GM12873 (cell line): ENCODE measurements around the gene PDZD11.
A peak's percentile ranks its signal among the peaks of the same experiment; 100 is the strongest.

Source experiments
- TF ChIP-seq, protein P1 (sequence below): IDR thresholded peaks from 2 replicates; pipeline ENCODE4 v1.5.1; 2012; ENCODE audit warnings: low read depth, mild to moderate bottlenecking, moderate library complexity, low read length, control low read depth; ENCODE audit not compliant: insufficient read depth; ENCODE audit errors: missing control alignments

The PDZD11 gene

GRCh38 chrX:70279081-70279480 lies 10.6 kb downstream of the PDZD11 start:
- TF ChIP-seq, protein P1, sequence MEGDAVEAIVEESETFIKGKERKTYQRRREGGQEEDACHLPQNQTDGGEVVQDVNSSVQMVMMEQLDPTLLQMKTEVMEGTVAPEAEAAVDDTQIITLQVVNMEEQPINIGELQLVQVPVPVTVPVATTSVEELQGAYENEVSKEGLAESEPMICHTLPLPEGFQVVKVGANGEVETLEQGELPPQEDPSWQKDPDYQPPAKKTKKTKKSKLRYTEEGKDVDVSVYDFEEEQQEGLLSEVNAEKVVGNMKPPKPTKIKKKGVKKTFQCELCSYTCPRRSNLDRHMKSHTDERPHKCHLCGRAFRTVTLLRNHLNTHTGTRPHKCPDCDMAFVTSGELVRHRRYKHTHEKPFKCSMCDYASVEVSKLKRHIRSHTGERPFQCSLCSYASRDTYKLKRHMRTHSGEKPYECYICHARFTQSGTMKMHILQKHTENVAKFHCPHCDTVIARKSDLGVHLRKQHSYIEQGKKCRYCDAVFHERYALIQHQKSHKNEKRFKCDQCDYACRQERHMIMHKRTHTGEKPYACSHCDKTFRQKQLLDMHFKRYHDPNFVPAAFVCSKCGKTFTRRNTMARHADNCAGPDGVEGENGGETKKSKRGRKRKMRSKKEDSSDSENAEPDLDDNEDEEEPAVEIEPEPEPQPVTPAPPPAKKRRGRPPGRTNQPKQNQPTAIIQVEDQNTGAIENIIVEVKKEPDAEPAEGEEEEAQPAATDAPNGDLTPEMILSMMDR = no peak

DNA sequence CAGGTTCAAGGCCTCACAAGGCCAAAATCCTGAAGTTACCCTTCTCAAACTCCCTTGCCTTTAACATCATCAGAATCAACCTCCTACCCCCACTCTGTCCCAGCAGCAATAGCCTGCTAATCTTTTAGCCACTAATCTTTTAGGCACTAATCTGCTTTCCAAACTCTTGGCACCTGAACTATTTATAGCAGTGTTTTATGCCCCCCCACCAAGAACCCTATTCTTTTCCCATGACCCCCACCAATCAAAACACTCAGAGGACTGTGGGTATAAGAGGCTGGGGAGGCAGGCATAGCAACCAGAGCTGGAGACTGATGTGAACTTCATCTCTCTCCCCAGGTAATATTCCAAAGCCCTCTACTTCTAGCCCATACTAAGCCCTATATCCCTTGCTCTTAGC lies 21.7 kb downstream of the PDZD11 start, which contains the start of gene ARR3:
TSS of gene ARR3 (plus strand) at position 301 of the 400 bp plus-strand sequence. CDS start 1,052 bp downstream, outside the sequence.
- TF ChIP-seq, protein P1 = no peak

DNA sequence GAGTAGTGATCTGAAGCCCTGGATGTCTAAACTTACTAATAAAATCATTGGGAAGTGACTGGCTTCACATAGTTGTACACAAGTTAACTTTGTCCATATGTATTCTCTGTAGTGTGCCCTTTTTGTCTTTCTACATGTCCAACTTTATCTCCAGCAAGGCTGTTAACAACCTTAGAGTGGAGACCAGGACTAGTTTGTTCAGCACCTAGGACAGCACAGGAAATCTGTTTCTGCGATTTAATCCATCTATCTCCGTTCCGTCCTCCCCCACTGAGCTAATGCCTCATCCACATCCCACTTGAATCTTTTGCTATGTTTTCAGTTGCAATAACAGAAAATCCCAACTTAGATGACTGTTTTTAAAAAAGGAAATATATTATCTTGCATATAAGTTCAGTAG lies 24.9 kb downstream of the PDZD11 start:
- TF ChIP-seq, protein P1 = no peak

GRCh38 chrX:70262952-70263567 lies 26.7 kb downstream of the PDZD11 start:
- TF ChIP-seq, protein P1 = peak; percentile 75

- TF ChIP-seq, protein P1 = no peak
These were observed 29.6 kb downstream of the PDZD11 start, which contains the start of gene P2RY4 for GRCh38 chrX:70260104-70260503. Gene P2RY4, minus strand, starts transcription at chrX:70260204. Its CDS starts 580 bp downstream, at chrX:70259624.

DNA sequence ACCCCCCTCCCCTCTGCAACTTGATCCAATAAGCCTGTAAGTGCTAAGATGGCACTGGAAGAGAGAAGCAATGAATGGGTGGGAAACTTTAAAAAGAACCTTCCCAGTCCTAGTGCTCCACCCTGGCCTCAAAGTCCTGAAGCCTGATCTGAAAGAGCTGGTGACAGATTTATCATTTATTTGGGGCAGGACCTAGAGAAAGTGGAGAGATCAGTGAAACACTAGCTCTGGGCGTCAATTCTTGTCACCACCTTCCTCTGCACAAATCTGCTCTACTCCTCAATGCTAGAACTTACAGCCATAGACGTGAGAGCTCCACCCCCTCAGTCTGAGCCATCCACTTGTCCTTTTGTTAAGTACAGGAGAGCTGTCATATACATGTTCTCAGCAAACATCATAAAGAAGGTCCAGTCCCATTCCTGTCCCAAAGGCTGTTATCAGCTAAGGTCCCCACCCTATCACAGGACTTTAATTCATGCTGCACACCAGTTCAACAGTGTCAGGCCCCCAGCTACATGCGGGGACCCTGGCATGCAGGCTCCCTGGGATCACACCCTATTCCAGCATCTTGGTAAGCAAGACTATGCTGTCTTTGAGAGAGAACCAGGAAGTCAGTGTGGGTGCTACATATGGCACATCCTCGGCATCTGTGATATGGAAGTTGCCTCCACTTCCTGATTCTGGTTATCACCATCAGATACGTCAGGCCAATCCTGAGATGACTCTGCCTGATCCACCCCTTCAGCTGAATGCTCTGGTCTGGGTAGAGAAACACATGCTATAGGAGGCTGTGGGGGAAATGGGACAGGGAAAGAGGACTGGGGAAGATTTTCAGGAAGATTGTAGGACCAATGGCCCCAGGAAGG lies 32.1 kb downstream of the PDZD11 start:
- TF ChIP-seq, protein P1 = no peak

GRCh38 chrX:70255452-70255851 lies 34.3 kb downstream of the PDZD11 start:
- TF ChIP-seq, protein P1 = no peak
